ENCODE data around the gene SPEG.

DNA sequence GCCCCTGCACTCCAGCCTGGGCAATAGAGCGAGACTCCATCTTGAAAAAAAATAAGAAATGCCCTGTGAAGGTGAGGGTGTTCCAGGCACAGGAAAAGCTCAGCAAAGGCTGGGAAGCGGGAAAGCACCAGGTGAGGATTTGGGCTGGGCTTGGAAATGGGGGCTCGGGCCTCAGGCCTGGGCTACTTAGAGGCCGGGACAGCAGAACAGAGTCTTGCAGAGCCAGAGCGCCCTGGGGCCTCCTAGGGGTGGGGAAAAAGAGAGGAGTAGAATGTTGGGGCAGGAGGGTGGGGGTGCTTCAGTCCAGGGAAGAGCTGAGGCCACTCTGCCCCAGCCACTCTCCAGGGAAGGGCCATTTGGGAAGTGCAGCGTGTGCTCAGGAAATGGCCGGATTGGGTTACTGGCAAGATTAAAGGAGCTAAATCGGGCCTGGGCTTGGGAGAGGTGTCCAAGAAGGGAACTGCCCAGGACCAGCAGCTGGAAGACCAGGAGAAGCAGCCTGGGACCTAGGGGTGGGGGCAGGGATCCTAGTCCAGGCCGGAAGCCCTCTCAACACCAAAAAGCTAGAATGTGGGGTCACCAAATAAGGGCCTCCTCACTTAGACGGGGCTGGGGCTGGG, 30.2 kb upstream of the SPEG start:
- TF ChIP-seq, protein P1, sequence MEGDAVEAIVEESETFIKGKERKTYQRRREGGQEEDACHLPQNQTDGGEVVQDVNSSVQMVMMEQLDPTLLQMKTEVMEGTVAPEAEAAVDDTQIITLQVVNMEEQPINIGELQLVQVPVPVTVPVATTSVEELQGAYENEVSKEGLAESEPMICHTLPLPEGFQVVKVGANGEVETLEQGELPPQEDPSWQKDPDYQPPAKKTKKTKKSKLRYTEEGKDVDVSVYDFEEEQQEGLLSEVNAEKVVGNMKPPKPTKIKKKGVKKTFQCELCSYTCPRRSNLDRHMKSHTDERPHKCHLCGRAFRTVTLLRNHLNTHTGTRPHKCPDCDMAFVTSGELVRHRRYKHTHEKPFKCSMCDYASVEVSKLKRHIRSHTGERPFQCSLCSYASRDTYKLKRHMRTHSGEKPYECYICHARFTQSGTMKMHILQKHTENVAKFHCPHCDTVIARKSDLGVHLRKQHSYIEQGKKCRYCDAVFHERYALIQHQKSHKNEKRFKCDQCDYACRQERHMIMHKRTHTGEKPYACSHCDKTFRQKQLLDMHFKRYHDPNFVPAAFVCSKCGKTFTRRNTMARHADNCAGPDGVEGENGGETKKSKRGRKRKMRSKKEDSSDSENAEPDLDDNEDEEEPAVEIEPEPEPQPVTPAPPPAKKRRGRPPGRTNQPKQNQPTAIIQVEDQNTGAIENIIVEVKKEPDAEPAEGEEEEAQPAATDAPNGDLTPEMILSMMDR (IDR thresholded peaks at IDR 0.05; ENCODE audit: insufficient read depth, low read depth, low read length) = no peak
- TF ChIP-seq EZH2 (IDR thresholded peaks at IDR 0.05; ENCODE audit: insufficient read depth, low read length) = no peak
